Glutamatergic neuron (in vitro differentiated cells): ENCODE results near the gene OR10G3. TPM values are rescaled to one million over a fixed set of nuclear protein-coding genes. Genes with fewer than 3 reads are reported as not detected.
"Not testable (repeated sequence)": the region's sequence is repeated elsewhere in the genome, so short reads cannot be mapped to it uniquely, and the experiment has no call there.

Source experiments
- DNase-seq: peaks from one replicate; pipeline ENCODE4 v3.0.0; 2022
- H3K27ac Mint-ChIP-seq: one replicate; pipeline ENCODE4 v1.8.0; 2020; ENCODE audit warnings: mild to moderate bottlenecking, mixed read lengths, inconsistent platforms; ENCODE audit not compliant: unreplicated experiment
- H3K27me3 Mint-ChIP-seq: one replicate; pipeline ENCODE4 v1.8.0; 2020; ENCODE audit warnings: mild to moderate bottlenecking, moderate library complexity, mixed read lengths, inconsistent platforms; ENCODE audit not compliant: unreplicated experiment
- H3K36me3 Mint-ChIP-seq: one replicate; pipeline ENCODE4 v1.8.0; 2020; ENCODE audit warnings: mild to moderate bottlenecking, mixed read lengths, inconsistent platforms; ENCODE audit not compliant: unreplicated experiment
- H3K4me1 Mint-ChIP-seq: one replicate; pipeline ENCODE4 v1.8.0; 2020; ENCODE audit warnings: mild to moderate bottlenecking, low read depth, mixed read lengths, inconsistent platforms; ENCODE audit not compliant: unreplicated experiment
- H3K4me3 Mint-ChIP-seq: one replicate; pipeline ENCODE4 v1.8.0; 2020; ENCODE audit warnings: mild to moderate bottlenecking, mixed read lengths, inconsistent platforms; ENCODE audit not compliant: unreplicated experiment
- H3K9me3 Mint-ChIP-seq: one replicate; pipeline ENCODE4 v1.8.0; 2020; ENCODE audit warnings: mild to moderate bottlenecking, moderate library complexity, mixed read lengths, inconsistent platforms; ENCODE audit not compliant: unreplicated experiment
- total RNA-seq: library from RNA; stranded (reverse); fragmentation: NEBNext Ultra II Directional; extraction: Animal tissue kit (Norgen Biotek cat#: 25700); gene quantifications from one replicate; pipeline ENCODE4 v1.2.1, GENCODE V29; 2021; ENCODE audit not compliant: unreplicated experiment
- TF ChIP-seq, protein P1 (sequence below): fragments of 200-600 bp; sonication (generic); IDR thresholded peaks from one replicate; pipeline ENCODE4 v1.5.0; 2021; ENCODE audit not compliant: partially characterized antibody, unreplicated experiment

The OR10G3 gene
- total RNA-seq, 1 donor from 2014 or later = not detected

DNA sequence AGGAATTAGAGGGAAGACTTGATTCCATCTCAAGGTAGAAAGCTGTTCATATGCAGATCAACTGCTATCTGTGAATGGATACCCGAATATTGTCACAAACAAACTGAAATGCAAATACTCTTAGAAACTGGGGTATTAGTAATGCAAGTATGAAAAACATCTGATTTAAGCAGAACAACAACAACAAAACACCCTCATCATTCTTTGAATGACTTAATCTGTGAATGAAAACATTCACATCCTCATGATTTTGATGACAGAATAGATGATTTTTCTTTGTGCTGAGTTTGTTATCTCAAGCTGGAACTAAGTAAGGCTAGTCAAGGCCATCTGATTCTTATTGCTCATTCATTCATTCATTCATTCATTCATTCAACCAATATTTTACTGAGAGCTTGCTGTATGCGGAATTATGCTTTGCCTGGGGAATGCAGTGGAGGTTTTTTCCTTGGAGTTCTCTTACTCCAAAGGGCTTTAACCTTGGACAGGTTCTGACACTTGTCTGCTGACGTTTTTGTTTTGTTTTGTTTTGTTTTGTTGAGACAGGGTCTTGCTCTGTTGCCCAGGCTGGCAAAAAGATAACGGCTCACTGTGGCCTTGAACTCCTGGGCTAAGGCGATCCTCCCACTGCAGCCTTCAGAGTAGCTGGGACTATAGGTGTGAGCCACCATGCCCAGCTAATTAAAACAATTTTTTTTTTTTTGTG, 23.3 kb downstream of the OR10G3 start:
- TF ChIP-seq, protein P1, sequence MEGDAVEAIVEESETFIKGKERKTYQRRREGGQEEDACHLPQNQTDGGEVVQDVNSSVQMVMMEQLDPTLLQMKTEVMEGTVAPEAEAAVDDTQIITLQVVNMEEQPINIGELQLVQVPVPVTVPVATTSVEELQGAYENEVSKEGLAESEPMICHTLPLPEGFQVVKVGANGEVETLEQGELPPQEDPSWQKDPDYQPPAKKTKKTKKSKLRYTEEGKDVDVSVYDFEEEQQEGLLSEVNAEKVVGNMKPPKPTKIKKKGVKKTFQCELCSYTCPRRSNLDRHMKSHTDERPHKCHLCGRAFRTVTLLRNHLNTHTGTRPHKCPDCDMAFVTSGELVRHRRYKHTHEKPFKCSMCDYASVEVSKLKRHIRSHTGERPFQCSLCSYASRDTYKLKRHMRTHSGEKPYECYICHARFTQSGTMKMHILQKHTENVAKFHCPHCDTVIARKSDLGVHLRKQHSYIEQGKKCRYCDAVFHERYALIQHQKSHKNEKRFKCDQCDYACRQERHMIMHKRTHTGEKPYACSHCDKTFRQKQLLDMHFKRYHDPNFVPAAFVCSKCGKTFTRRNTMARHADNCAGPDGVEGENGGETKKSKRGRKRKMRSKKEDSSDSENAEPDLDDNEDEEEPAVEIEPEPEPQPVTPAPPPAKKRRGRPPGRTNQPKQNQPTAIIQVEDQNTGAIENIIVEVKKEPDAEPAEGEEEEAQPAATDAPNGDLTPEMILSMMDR = no peak
- Mint-ChIP-seq H3K9me3 (no peaks in the 10 kb centered on the region), H3K4me3 (no peak overlapping the region), H3K27ac (no peak overlapping the region), H3K36me3 (no peaks in the 10 kb centered on the region), H3K27me3 (peaks cover 2% of the 10 kb centered on the region), H3K4me1 (peaks cover 3% of the 10 kb centered on the region)
- DNase-seq = no peak

- H3K4me3 Mint-ChIP-seq = no peak overlapping the region
- peaks cover 3% of the 10 kb centered on the region for H3K4me1 Mint-ChIP-seq
Observed at GRCh38 chr14:21553266-21553665, 26.6 kb downstream of the OR10G3 start.

GRCh38 chr14:21544588-21544987, 35.3 kb downstream of the OR10G3 start:
- H3K27ac Mint-ChIP-seq, H3K36me3 Mint-ChIP-seq, H3K4me1 Mint-ChIP-seq, H3K27me3 Mint-ChIP-seq, DNase-seq, H3K9me3 Mint-ChIP-seq, H3K4me3 Mint-ChIP-seq: not testable (repeated sequence)

More at GRCh38 chr14:21553266-21553665, 26.6 kb downstream of the OR10G3 start:
- TF ChIP-seq, protein P1 = no peak
- no peak overlapping the region for H3K27ac Mint-ChIP-seq
- DNase-seq = no peak
- H3K27me3 Mint-ChIP-seq = peaks cover 2% of the 10 kb centered on the region
- peaks cover 2% of the 10 kb centered on the region for H3K9me3 Mint-ChIP-seq
- H3K36me3 Mint-ChIP-seq = no peaks in the 10 kb centered on the region

- DNase-seq = peak; percentile 40
- Mint-ChIP-seq H3K36me3 (no peaks in the 10 kb centered on the region), H3K27ac (peak overlapping the region; percentile 90), H3K4me3 (peak overlapping the region; percentile 62), H3K4me1 (peaks cover 9% of the 10 kb centered on the region), H3K9me3 (peaks cover 5% of the 10 kb centered on the region), H3K27me3 (peaks cover 8% of the 10 kb centered on the region)
- TF ChIP-seq, protein P1 = no peak
Observed at GRCh38 chr14:21543963-21544362, 35.9 kb downstream of the OR10G3 start.

GRCh38 chr14:21543521-21543960, 36.3 kb downstream of the OR10G3 start:
- H3K27ac Mint-ChIP-seq = peak overlapping the region; percentile 90
- peak overlapping the region; percentile 62 for H3K4me3 Mint-ChIP-seq
- peaks cover 9% of the 10 kb centered on the region for H3K4me1 Mint-ChIP-seq

More at GRCh38 chr14:21543521-21543960, 36.3 kb downstream of the OR10G3 start:
- DNase-seq = peak; percentile 34
- H3K36me3 Mint-ChIP-seq = no peaks in the 10 kb centered on the region
- H3K27me3 Mint-ChIP-seq = peaks cover 8% of the 10 kb centered on the region
- TF ChIP-seq, protein P1 = no peak
- H3K9me3 Mint-ChIP-seq = peaks cover 5% of the 10 kb centered on the region
